HepG2 (cell line): ENCODE results near the gene GPR15LG. TPM values are rescaled to one million over a fixed set of nuclear protein-coding genes. Genes with fewer than 3 reads are reported as not detected.

Source experiments
- ATAC-seq: fragments of 200-7000 bp; cut with Tn5 transposase; 3 replicates; pipeline ENCODE4 v1.9.1; 2020; ENCODE audit warnings: mild to moderate bottlenecking, moderate library complexity
- BruUV-seq: library from RNA; stranded (reverse); fragments of 400-500 nt; replicated peaks from 2 replicates; lab custom pipeline; 2021; lab: Mats Ljungman, UMichigan
- CTCF ChIA-PET: fragments of 300-600 bp; formaldehyde crosslinking; extraction: SDS; loops from one replicate; lab custom pipeline; 2021; ENCODE audit warnings: low total read pairs, inconsistent platforms, low intra/inter-chr PET ratio; lab: Yijun Ruan, JAX
- POLR2A ChIA-PET: fragments of 350-600 bp; sonication (Branson Sonifier 250); formaldehyde crosslinking; loops from one replicate; lab custom pipeline; 2020; ENCODE audit warnings: antibody characterized with exemption, inconsistent platforms; lab: Yijun Ruan, JAX
- DNase-seq: peaks from one replicate; pipeline ENCODE4 v3.0.0-alpha.2; 2015; ENCODE audit warnings: low spot score
- FAIRE-seq: peaks from 3 replicates; lab custom pipeline; 2011; peaks lifted over from hg19 to GRCh38; lab: Jason Lieb, UNC
- H2AFZ ChIP-seq: one replicate; pipeline ENCODE4 v1.6.1; 2011; ENCODE audit warnings: low read length, inconsistent platforms
- H3K27ac ChIP-seq: fragments of 300-600 bp; 3 replicates; pipeline ENCODE4 v1.8.0; 2011; ENCODE audit warnings: mixed run types, mild to moderate bottlenecking, mixed read lengths, low read length, inconsistent platforms; ENCODE audit not compliant: insufficient read depth; ENCODE audit errors: extremely low read length
- H3K27me3 ChIP-seq, 2 experiments: fragments of 200-600 bp in 1 of 2; 2 replicates in 1 of 2; 3 replicates in 1 of 2; pipeline versions ENCODE4 v1.6.0 to v1.8.0; 2011; ENCODE audit warnings: low read length in 2 of 2, mild to moderate bottlenecking in 2 of 2, moderate library complexity in 2 of 2, inconsistent platforms in 1 of 2; ENCODE audit not compliant: insufficient read depth in 2 of 2, control insufficient read depth in 1 of 2
- H3K36me3 ChIP-seq, 2 experiments: fragments of 200-600 bp in 1 of 2; replicated peaks in 1 of 2; 2 replicates in 1 of 2; 3 replicates in 1 of 2; pipeline versions ENCODE4 v1.5.1 to v1.8.0; 2011; ENCODE audit warnings: low read length in 2 of 2, inconsistent platforms in 1 of 2; ENCODE audit not compliant: insufficient read depth in 2 of 2, control insufficient read depth in 1 of 2
- H3K4me1 ChIP-seq: 2 replicates; pipeline ENCODE4 v1.5.1; 2012; ENCODE audit warnings: low read length, inconsistent platforms; ENCODE audit not compliant: insufficient read depth
- H3K4me2 ChIP-seq: 2 replicates; pipeline ENCODE4 v1.6.0; 2011; ENCODE audit warnings: low read depth, low read length, inconsistent platforms
- H3K4me3 ChIP-seq, 3 experiments: fragments of 200-600 bp in 1 of 3; sonication (generic), shearing (Covaris generic) in 1 of 3; replicated peaks in 1 of 3; 2 replicates each; pipeline ENCODE4 v1.5.1; 2011 to 2016; ENCODE audit warnings: low read length in 3 of 3, inconsistent platforms in 2 of 3, low read depth in 2 of 3, mild to moderate bottlenecking in 2 of 3, control low read depth in 1 of 3, mixed read lengths in 1 of 3; ENCODE audit not compliant: insufficient read depth in 1 of 3
- H3K79me2 ChIP-seq: one replicate; pipeline ENCODE4 v1.6.1; 2011; ENCODE audit warnings: low read length, inconsistent platforms; ENCODE audit not compliant: insufficient read depth
- H3K9ac ChIP-seq: 2 replicates; pipeline ENCODE4 v1.6.0; 2011; ENCODE audit warnings: mild to moderate bottlenecking, low read depth, low read length, inconsistent platforms; ENCODE audit not compliant: insufficient read depth
- H3K9me3 ChIP-seq: 2 replicates; pipeline ENCODE4 v1.5.1; 2012; ENCODE audit warnings: mild to moderate bottlenecking, low read length
- H4K20me1 ChIP-seq: 2 replicates; pipeline ENCODE4 v1.6.0; 2011; ENCODE audit warnings: inconsistent platforms, mild to moderate bottlenecking, low read length, moderate library complexity; ENCODE audit not compliant: insufficient read depth
- ESRRA ChIP-seq: sonication (generic); formaldehyde crosslinking; IDR thresholded peaks from 2 replicates; pipeline ENCODE4 v1.5.1; 2020; ENCODE audit warnings: mild to moderate bottlenecking, low read depth, missing genetic modification reagents
- ETS1 ChIP-seq: sonication (generic); formaldehyde crosslinking; IDR thresholded peaks from 2 replicates; pipeline ENCODE4 v1.4.0; 2020; ENCODE audit warnings: missing genetic modification reagents
- FOXA1 ChIP-seq, 2 experiments: fragments of 450-650 bp in 1 of 2; sonication (generic) in 1 of 2; formaldehyde crosslinking in 1 of 2; IDR thresholded peaks; 2 replicates each; pipeline versions ENCODE4 v1.4.0 to v1.6.1; 2016 to 2020; ENCODE audit warnings: missing genetic modification reagents in 1 of 2
- RAD21 ChIP-seq: fragments of 450-650 bp; formaldehyde crosslinking; IDR thresholded peaks from 2 replicates; pipeline ENCODE4 v1.5.0; 2020; ENCODE audit warnings: mild to moderate bottlenecking
- SMC3 ChIP-seq: IDR thresholded peaks from 2 replicates; pipeline ENCODE4 v1.6.1; 2011; ENCODE audit warnings: low read length, improper control_type of control experiment
- STAG1 ChIP-seq: sonication (generic); formaldehyde crosslinking; IDR thresholded peaks from 2 replicates; pipeline ENCODE4 v1.4.0; 2020; ENCODE audit warnings: missing genetic modification reagents
- WGBS: methylation state at CpG from one replicate; pipeline ENCODE4 v1.1.6; 2017; ENCODE audit warnings: low lambda C conversion rate; 5-methylcytosine and 5-hydroxymethylcytosine counted together
- in situ Hi-C: cut with HindIII; loops from 2 replicates; pipeline ENCODE4 v1.10.0; 2017; ENCODE audit warnings: low pct_unique_long_range_greater_than_20kb; ENCODE audit not compliant: extremely low pct_ligation_motif_present
- intact Hi-C: fragments of 100-400 bp; cut with micrococcal nuclease; formaldehyde crosslinking; loops from one replicate; pipeline ENCODE4 v1.10.0; 2022; ENCODE audit not compliant: unreplicated experiment
- polyA plus RNA-seq, 8 experiments: library from polyadenylated mRNA; depleted of rRNA in 3 of 8; stranded (reverse) in 7 of 8; unstranded in 1 of 8; fragments of >200 nt; fragmentation: Illumina TruSeq in 4 of 8; extraction: Trizol in 4 of 8; gene quantifications; 2 replicates each; pipeline versions ENCODE4 v1.2.1 to v1.2.3, GENCODE V29; 2011 to 2016; ENCODE audit warnings: low read depth in 4 of 8, missing spikeins in 1 of 8, mixed read lengths in 1 of 8; ENCODE audit not compliant: insufficient read depth in 1 of 8
- total RNA-seq, 5 experiments: library from RNA; depleted of rRNA; stranded (reverse); fragments of >200 nt; fragmentation: Illumina TruSeq; extraction: Trizol; gene quantifications; 2 replicates each; pipeline ENCODE4 v1.2.3, GENCODE V29; 2016; ENCODE audit warnings: low read depth in 1 of 5
- TF ChIP-seq, protein P1 (sequence below): sonication (generic); formaldehyde crosslinking; IDR thresholded peaks from 2 replicates; pipeline ENCODE4 v1.5.0; 2020; ENCODE audit warnings: mild to moderate bottlenecking, missing genetic modification reagents, moderate library complexity

GPR15LG gene
- total and polyA plus RNA-seq, 2 of the 13 experiments (the other 11 are each of a cell fraction or from before 2014, with no cell fraction given) = not detected

GRCh38 chr10:84205049-84205852, 31.6 kb downstream of the GPR15LG start:
- FAIRE-seq (peak; percentile 68), ATAC-seq (peak; percentile 79), DNase-seq (peak; percentile 38)
- Histone ChIP-seq H3K9me3 (no peaks in the 10 kb centered on the region), H3K36me3 (no peaks in the 10 kb centered on the region), H3K4me1 (no peaks in the 10 kb centered on the region), H3K4me2 (no peak overlapping the region), H3K27me3 (peaks cover 1 to 17% of the 10 kb centered on the region in 2 experiments; a peak in 3 of 5 replicates), H4K20me1 (no peaks in the 10 kb centered on the region), H3K27ac (no peak overlapping the region), H3K9ac (no peak overlapping the region), H3K79me2 (no peaks in the 10 kb centered on the region), H2AFZ (no peak overlapping the region), H3K4me3 (no peak overlapping the region)
- BruUV-seq = no TSS peak
- TF ChIP-seq RAD21 (CRISPR knock-in tag) = peak; percentile 67
- TF ChIP-seq FOXA1 (IDR thresholded peaks at IDR 0.05) = no peak
- 0 out of 2 replicates have a peak, but pooled peaks have one; percentile 22 for TF ChIP-seq FOXA1 (CRISPR knock-in tag; IDR thresholded peaks at IDR 0.05)
- TF ChIP-seq, protein P1, sequence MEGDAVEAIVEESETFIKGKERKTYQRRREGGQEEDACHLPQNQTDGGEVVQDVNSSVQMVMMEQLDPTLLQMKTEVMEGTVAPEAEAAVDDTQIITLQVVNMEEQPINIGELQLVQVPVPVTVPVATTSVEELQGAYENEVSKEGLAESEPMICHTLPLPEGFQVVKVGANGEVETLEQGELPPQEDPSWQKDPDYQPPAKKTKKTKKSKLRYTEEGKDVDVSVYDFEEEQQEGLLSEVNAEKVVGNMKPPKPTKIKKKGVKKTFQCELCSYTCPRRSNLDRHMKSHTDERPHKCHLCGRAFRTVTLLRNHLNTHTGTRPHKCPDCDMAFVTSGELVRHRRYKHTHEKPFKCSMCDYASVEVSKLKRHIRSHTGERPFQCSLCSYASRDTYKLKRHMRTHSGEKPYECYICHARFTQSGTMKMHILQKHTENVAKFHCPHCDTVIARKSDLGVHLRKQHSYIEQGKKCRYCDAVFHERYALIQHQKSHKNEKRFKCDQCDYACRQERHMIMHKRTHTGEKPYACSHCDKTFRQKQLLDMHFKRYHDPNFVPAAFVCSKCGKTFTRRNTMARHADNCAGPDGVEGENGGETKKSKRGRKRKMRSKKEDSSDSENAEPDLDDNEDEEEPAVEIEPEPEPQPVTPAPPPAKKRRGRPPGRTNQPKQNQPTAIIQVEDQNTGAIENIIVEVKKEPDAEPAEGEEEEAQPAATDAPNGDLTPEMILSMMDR (CRISPR knock-in tag) = peak; percentile 85
- TF ChIP-seq ESRRA (CRISPR knock-in tag) = no peak
- peak; percentile 90 for TF ChIP-seq SMC3
- no peak for TF ChIP-seq ETS1
- peak; percentile 74 for TF ChIP-seq STAG1
- in situ Hi-C loops (loop anchor here (5.0 kb wide), 1 partner anchor 73 kb away; no protein-coding TSS in a partner anchor), intact Hi-C loops (loop anchor here (1.0 kb wide), 3 partner anchors 57 to 129 kb away; no protein-coding TSS in a partner anchor)
- 6% methylated on average over 7 of the region's 8 CpGs for WGBS
- ChIA-PET CTCF (interaction anchor here (1.2 to 3.7 kb wide), 2 partner anchors 80 to 178 kb away, joined by 4 to 22 read pairs; no protein-coding TSS in a partner anchor), POLR2A (no interaction called here)
